ENCODE measurements around the gene MAPK9.

- TF ChIP-seq CTCF (IDR thresholded peaks at IDR 0.05; ENCODE audit: insufficient read depth, low read length, poor library complexity, severe bottlenecking) (no peak), EZH2phosphoT487 (conservative IDR thresholded peaks at IDR 0.05; ENCODE audit: low read length) (no peak)
Measured at GRCh38 chr5:180341595-180341994, 49.7 kb upstream of the MAPK9 start.

Measured in SU-DHL-6 (cell line).